Lower leg skin (tissue), 4 donors: ENCODE results near the gene ITPRID2. TPM values are rescaled to one million over a fixed set of nuclear protein-coding genes. Genes with fewer than 3 reads are reported as not detected.
A peak's percentile ranks its signal among the peaks of the same experiment; 100 is the strongest.
"Not testable (repeated sequence)": the region's sequence is repeated elsewhere in the genome, so short reads cannot be mapped to it uniquely, and the experiment has no call there.

Experiments used
- DNase-seq, 2 donors: peaks; one replicate each; pipeline ENCODE4 v3.0.0-alpha.2; 2019; ENCODE audit warnings: low spot score in 2 of 2
- H3K4me3 ChIP-seq: fragments of 200-600 bp; sonication (generic); 2 replicates; pipeline ENCODE4 v1.5.1; 2017; ENCODE audit warnings: mild to moderate bottlenecking, low read depth; ENCODE audit not compliant: poor library complexity, severe bottlenecking
- POLR2A ChIP-seq, 2 donors: fragments of 450-650 bp; IDR thresholded peaks; one replicate each; pipeline ENCODE4 v1.6.1; 2016 to 2017; ENCODE audit warnings: antibody characterized with exemption in 2 of 2, mild to moderate bottlenecking in 1 of 2, moderate library complexity in 1 of 2
- WGBS, 2 donors: methylation state at CpG; one replicate each; pipeline ENCODE4 v1.1.5; 2018; 5-methylcytosine and 5-hydroxymethylcytosine counted together
- intact Hi-C: fragments of 100-400 bp; cut with DNase I; formaldehyde crosslinking; loops from one replicate; pipeline ENCODE4 v1.15.0; 2023; ENCODE audit warnings: low total_unique reads
- total RNA-seq, 4 donors: library from RNA; depleted of rRNA; stranded (reverse); fragments of >200 nt; gene quantifications; one replicate each; pipeline ENCODE4 v1.1.0, GENCODE V29; 2016
- TF ChIP-seq, protein P1 (sequence below), 3 donors: fragments of 450-650 bp; IDR thresholded peaks; one replicate each; pipeline ENCODE4 v1.5.1; 2016; ENCODE audit warnings: antibody characterized with exemption in 3 of 3, mild to moderate bottlenecking in 3 of 3, moderate library complexity in 2 of 3

The ITPRID2 gene
- total RNA-seq, 4 donors from 2014 or later = 244 to 301 (median 256) TPM

GRCh38 chr2:181952404-181953226, 61.1 kb downstream of the ITPRID2 start:
- 65 to 81% methylated on average over 1 of the region's 1 CpG for WGBS, 2 donors
- no peak for DNase-seq
- no peak for TF ChIP-seq POLR2A (IDR thresholded peaks at IDR 0.05)
- TF ChIP-seq, protein P1, sequence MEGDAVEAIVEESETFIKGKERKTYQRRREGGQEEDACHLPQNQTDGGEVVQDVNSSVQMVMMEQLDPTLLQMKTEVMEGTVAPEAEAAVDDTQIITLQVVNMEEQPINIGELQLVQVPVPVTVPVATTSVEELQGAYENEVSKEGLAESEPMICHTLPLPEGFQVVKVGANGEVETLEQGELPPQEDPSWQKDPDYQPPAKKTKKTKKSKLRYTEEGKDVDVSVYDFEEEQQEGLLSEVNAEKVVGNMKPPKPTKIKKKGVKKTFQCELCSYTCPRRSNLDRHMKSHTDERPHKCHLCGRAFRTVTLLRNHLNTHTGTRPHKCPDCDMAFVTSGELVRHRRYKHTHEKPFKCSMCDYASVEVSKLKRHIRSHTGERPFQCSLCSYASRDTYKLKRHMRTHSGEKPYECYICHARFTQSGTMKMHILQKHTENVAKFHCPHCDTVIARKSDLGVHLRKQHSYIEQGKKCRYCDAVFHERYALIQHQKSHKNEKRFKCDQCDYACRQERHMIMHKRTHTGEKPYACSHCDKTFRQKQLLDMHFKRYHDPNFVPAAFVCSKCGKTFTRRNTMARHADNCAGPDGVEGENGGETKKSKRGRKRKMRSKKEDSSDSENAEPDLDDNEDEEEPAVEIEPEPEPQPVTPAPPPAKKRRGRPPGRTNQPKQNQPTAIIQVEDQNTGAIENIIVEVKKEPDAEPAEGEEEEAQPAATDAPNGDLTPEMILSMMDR (IDR thresholded peaks at IDR 0.05) = no peak
- intact Hi-C loops = no loop called here
- no peak overlapping the region for H3K4me3 ChIP-seq

DNA sequence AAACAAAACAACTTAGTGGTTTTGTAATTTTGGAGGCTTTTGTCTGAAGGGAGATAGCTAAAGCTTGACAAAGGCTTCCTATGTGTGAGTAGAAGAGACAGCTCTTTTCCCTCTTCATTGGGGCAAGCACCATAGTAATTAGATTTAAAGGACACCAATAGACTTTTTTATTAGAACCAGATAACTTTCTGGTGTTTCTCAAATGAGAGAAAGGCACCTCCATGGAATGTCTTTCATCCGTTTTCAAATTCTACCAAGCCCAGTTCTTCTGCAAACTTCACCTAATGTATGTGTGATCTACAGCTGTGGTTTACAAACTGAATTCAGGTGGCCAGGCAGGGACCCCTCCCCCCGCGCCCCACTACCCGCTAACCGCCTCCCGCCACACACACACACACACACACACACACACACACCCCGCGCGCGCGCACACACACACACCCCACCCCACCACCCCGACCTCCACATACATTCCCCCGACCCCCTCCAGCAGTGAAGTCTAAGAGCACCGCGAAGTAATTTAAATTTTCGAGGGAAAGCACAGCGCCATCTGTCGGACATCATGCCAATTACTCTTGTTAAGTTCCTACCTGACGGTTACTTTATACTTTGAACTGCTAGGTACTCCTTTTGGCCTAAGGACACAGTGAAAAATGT, 62.5 kb downstream of the ITPRID2 start:
- DNase-seq = peak in 1 of 2 donors; percentile 60
- 8 to 16% methylated on average over 15 to 19 of the region's 19 CpGs for WGBS, 2 donors
- no peak overlapping the region for H3K4me3 ChIP-seq
- TF ChIP-seq, protein P1 (IDR thresholded peaks at IDR 0.05) = no peak
- no peak for TF ChIP-seq POLR2A (IDR thresholded peaks at IDR 0.05)
- intact Hi-C loops = no loop called here

- WGBS, 2 donors = 15 to 21% methylated on average over 4 of the region's 4 CpGs
- H3K4me3 ChIP-seq = no peak overlapping the region
- TF ChIP-seq POLR2A (IDR thresholded peaks at IDR 0.05) = no peak
- TF ChIP-seq, protein P1 (IDR thresholded peaks at IDR 0.05) = no peak
- intact Hi-C loops = no loop called here
- no peak for DNase-seq
Measured at GRCh38 chr2:181954538-181954883, 63.0 kb downstream of the ITPRID2 start.

DNA sequence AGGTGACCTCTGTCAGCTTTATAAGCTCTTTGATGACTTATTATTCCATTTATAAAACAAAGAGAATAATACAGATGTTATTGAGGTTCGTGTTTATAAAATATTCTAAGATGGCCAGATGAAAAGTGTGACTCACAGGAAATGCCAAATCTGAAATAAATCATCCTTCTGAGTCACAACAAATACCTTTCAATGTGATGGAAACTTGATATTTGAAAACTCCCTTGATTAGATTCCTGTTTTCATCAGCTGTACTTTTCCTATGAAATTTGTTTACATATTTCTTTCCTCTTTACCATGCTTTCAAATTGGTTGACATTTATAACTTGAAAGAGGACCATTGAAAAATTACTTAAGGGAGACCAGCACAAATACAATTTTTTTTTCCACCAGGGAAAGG, 63.5 kb downstream of the ITPRID2 start:
- WGBS, 2 donors = 11 to 12% methylated on average over 1 of the region's 1 CpG
- DNase-seq = no peak
- H3K4me3 ChIP-seq = no peak overlapping the region
- TF ChIP-seq, protein P1 (IDR thresholded peaks at IDR 0.05) = no peak
- no peak for TF ChIP-seq POLR2A (IDR thresholded peaks at IDR 0.05)
- intact Hi-C loops = no loop called here

GRCh38 chr2:181955866-181956265, 64.3 kb downstream of the ITPRID2 start:
- intact Hi-C loops = not testable (repeated sequence)

GRCh38 chr2:181957668-181958067, 66.1 kb downstream of the ITPRID2 start:
- intact Hi-C loops = no loop called here
- TF ChIP-seq POLR2A (IDR thresholded peaks at IDR 0.05) = no peak
- H3K4me3 ChIP-seq = no peak overlapping the region
- no peak for DNase-seq
- 81 to 85% methylated on average over 4 of the region's 4 CpGs for WGBS, 2 donors

More at GRCh38 chr2:181955866-181956265, 64.3 kb downstream of the ITPRID2 start:
- 82 to 89% methylated on average over 3 of the region's 3 CpGs for WGBS, 2 donors
- DNase-seq, H3K4me3 ChIP-seq: not testable (repeated sequence)
